KMS-11 (cell line): ENCODE results near the gene SURF1.

Experiments used
- H2AFZ ChIP-seq: fragments of 200-600 bp; sonication (generic); 2 replicates; pipeline ENCODE4 v1.6.1; 2016; ENCODE audit warnings: antibody characterized with exemption, mixed run types, low read depth
- H3K27ac ChIP-seq: fragments of 200-600 bp; sonication (generic); 2 replicates; pipeline ENCODE4 v1.6.1; 2016; ENCODE audit warnings: mild to moderate bottlenecking, mixed run types
- H3K27me3 ChIP-seq: fragments of 200-600 bp; sonication (generic); 2 replicates; pipeline ENCODE4 v1.6.1; 2017; ENCODE audit warnings: mild to moderate bottlenecking, low read depth, mixed run types, moderate library complexity; ENCODE audit not compliant: insufficient read depth
- H3K36me3 ChIP-seq: fragments of 200-600 bp; sonication (generic); 2 replicates; pipeline ENCODE4 v1.6.1; 2017; ENCODE audit warnings: mild to moderate bottlenecking, mixed run types; ENCODE audit not compliant: insufficient read depth
- H3K4me1 ChIP-seq: fragments of 200-600 bp; sonication (generic); 2 replicates; pipeline ENCODE4 v1.6.1; 2016; ENCODE audit warnings: mild to moderate bottlenecking, low read depth, mixed run types; ENCODE audit not compliant: poor library complexity, severe bottlenecking
- H3K4me2 ChIP-seq: fragments of 200-600 bp; sonication (generic); 2 replicates; pipeline ENCODE4 v1.7.0; 2016; ENCODE audit warnings: mild to moderate bottlenecking, mixed run types
- H3K4me3 ChIP-seq: fragments of 200-600 bp; sonication (generic); IDR thresholded peaks from 2 replicates; pipeline ENCODE4 v1.6.1; 2017; ENCODE audit warnings: low read depth, low read length, mixed read lengths; ENCODE audit not compliant: insufficient read depth
- H3K79me2 ChIP-seq: fragments of 200-600 bp; sonication (generic); 2 replicates; pipeline ENCODE4 v1.6.1; 2016; ENCODE audit warnings: low read depth, mixed run types; ENCODE audit not compliant: insufficient read depth
- H3K9ac ChIP-seq: fragments of 200-600 bp; sonication (generic); 2 replicates; pipeline ENCODE4 v1.6.1; 2016; ENCODE audit warnings: mild to moderate bottlenecking, mixed run types
- H4K20me1 ChIP-seq: fragments of 200-600 bp; sonication (generic); 2 replicates; pipeline ENCODE4 v1.6.1; 2016; ENCODE audit warnings: mild to moderate bottlenecking, mixed run types; ENCODE audit not compliant: insufficient read depth
- CTCF ChIP-seq: fragments of 200-600 bp; sonication (generic); conservative IDR thresholded peaks from 2 replicates; pipeline ENCODE4 v1.6.1; 2017; ENCODE audit warnings: low read depth, mild to moderate bottlenecking, antibody characterized with exemption, low read length, moderate library complexity, mixed read lengths

SURF1 gene

GRCh38 chr9:133374612-133375115 lies 18.4 kb upstream of the SURF1 start:
- peaks cover 60% of the 10 kb centered on the region for H3K79me2 ChIP-seq
- H3K27me3 ChIP-seq, result no peaks in the 10 kb centered on the region; the same call in 1 of the 2 replicates
- TF ChIP-seq CTCF, result no peak
- H2AFZ ChIP-seq, result no peak overlapping the region
- H3K4me2 ChIP-seq, result peak overlapping the region; percentile 95
- no peaks in the 10 kb centered on the region for H3K36me3 ChIP-seq
- H4K20me1 ChIP-seq, result 0 out of 2 replicates have a peak, but pooled peaks cover 2% of the 10 kb centered on the region
- peaks cover 10% of the 10 kb centered on the region for H3K4me1 ChIP-seq
- H3K4me3 ChIP-seq, result no peak overlapping the region
- H3K27ac ChIP-seq, result peak overlapping the region; percentile 76; the same call in 1 of the 2 replicates
- H3K9ac ChIP-seq, result peak overlapping the region; percentile 86

DNA sequence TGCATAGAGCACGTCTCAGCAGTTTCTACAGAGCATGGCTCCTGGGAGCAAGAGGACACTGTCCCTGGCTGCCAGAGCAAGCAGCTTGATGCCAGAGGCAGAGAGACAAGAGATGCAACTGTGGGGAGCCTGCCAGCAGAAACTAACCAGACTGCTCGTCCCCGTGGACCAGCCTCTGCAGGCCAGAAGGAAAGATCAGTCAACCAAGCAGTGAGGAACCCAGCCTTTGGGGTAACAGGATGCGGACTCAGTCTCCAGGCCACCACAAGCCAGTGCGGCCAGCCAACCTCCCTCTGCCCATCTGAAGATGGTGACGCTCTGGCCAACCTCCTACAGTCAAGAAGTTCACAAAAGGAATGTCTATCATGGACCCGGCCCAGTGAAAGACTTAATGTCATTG lies 15.9 kb upstream of the SURF1 start:
- TF ChIP-seq CTCF, result no peak
- Histone ChIP-seq H4K20me1 (0 out of 2 replicates have a peak, but pooled peaks cover 3% of the 10 kb centered on the region), H3K4me3 (no peak overlapping the region), H3K27ac (no peak overlapping the region), H3K4me1 (peaks cover 10% of the 10 kb centered on the region), H3K27me3 (no peaks in the 10 kb centered on the region), H3K4me2 (no peak overlapping the region), H3K36me3 (no peaks in the 10 kb centered on the region), H2AFZ (no peak overlapping the region), H3K9ac (no peak overlapping the region), H3K79me2 (peaks cover 85% of the 10 kb centered on the region)

- no peaks in the 10 kb centered on the region for H3K36me3 ChIP-seq
- H3K4me2 ChIP-seq, result no peak overlapping the region
- peaks cover 10% of the 10 kb centered on the region for H3K4me1 ChIP-seq
- H3K79me2 ChIP-seq, result peaks cover 94% of the 10 kb centered on the region
- H2AFZ ChIP-seq, result no peak overlapping the region
- no peaks in the 10 kb centered on the region for H3K27me3 ChIP-seq
- H3K4me3 ChIP-seq, result no peak overlapping the region
- TF ChIP-seq CTCF, result no peak
- 0 out of 2 replicates have a peak, but pooled peaks cover 3% of the 10 kb centered on the region for H4K20me1 ChIP-seq
- H3K9ac ChIP-seq, result no peak overlapping the region
- no peak overlapping the region for H3K27ac ChIP-seq
Observed at GRCh38 chr9:133371261-133371711, 15.0 kb upstream of the SURF1 start.

- Histone ChIP-seq H2AFZ (no peak overlapping the region), H3K9ac (no peak overlapping the region), H3K36me3 (0 out of 2 replicates have a peak, but pooled peaks cover 3% of the 10 kb centered on the region), H3K79me2 (peaks cover 95% of the 10 kb centered on the region), H3K27ac (no peak overlapping the region), H3K27me3 (no peaks in the 10 kb centered on the region), H3K4me3 (no peak overlapping the region), H4K20me1 (0 out of 2 replicates have a peak, but pooled peaks cover 3% of the 10 kb centered on the region), H3K4me1 (peaks cover 10% of the 10 kb centered on the region), H3K4me2 (no peak overlapping the region)
- TF ChIP-seq CTCF, result no peak
Observed at GRCh38 chr9:133370685-133371084, 14.4 kb upstream of the SURF1 start.
